GM23338 (cell line): ENCODE measurements around the gene C3orf85. TPM values are rescaled to one million over a fixed set of nuclear protein-coding genes. Genes with fewer than 3 reads are reported as not detected.

Source experiments
- ATAC-seq: fragments of 200-7000 bp; cut with Tn5 transposase; 3 replicates; pipeline ENCODE4 v1.9.1; 2020
- DNase-seq: peaks from one replicate; pipeline ENCODE4 v3.0.0-alpha.2; 2015; ENCODE audit warnings: low spot score
- H2AFZ ChIP-seq: fragments of 200-600 bp; sonication (generic); 2 replicates; pipeline ENCODE4 v1.8.0; 2016; ENCODE audit warnings: antibody characterized with exemption, mild to moderate bottlenecking, moderate library complexity
- H3F3A ChIP-seq: fragments of 200-600 bp; sonication (generic); replicated peaks from 2 replicates; pipeline ENCODE4 v1.8.0; 2017; ENCODE audit warnings: antibody characterized with exemption, mixed run types, low read depth
- H3K27ac ChIP-seq: fragments of 200-600 bp; sonication (generic); 2 replicates; pipeline ENCODE4 v1.6.1; 2016; ENCODE audit warnings: low read depth
- H3K27me3 ChIP-seq: fragments of 200-600 bp; sonication (generic); 2 replicates; pipeline ENCODE4 v1.8.0; 2016; ENCODE audit warnings: mild to moderate bottlenecking, mixed run types, moderate library complexity; ENCODE audit not compliant: insufficient read depth
- H3K36me3 ChIP-seq: fragments of 200-600 bp; sonication (generic); 2 replicates; pipeline ENCODE4 v1.8.0; 2016; ENCODE audit warnings: mild to moderate bottlenecking; ENCODE audit not compliant: insufficient read depth
- H3K4me1 ChIP-seq: fragments of 200-600 bp; sonication (generic); 2 replicates; pipeline ENCODE4 v1.8.0; 2016; ENCODE audit warnings: mild to moderate bottlenecking, moderate library complexity; ENCODE audit not compliant: insufficient read depth
- H3K4me2 ChIP-seq: fragments of 200-600 bp; sonication (generic); 2 replicates; pipeline ENCODE4 v1.7.1; 2017; ENCODE audit warnings: mixed run types
- H3K4me3 ChIP-seq: fragments of 200-600 bp; sonication (generic); 2 replicates; pipeline ENCODE4 v1.6.1; 2016; ENCODE audit warnings: mixed run types
- H3K79me2 ChIP-seq: fragments of 200-600 bp; sonication (generic); replicated peaks from 2 replicates; pipeline ENCODE4 v1.8.0; 2017; ENCODE audit warnings: mild to moderate bottlenecking; ENCODE audit not compliant: insufficient read depth
- H3K9me2 ChIP-seq: fragments of 200-600 bp; sonication (generic); 2 replicates; pipeline ENCODE4 v1.8.0; 2017; ENCODE audit not compliant: insufficient read depth
- H4K20me1 ChIP-seq: fragments of 200-600 bp; sonication (generic); replicated peaks from 2 replicates; pipeline ENCODE4 v1.8.0; 2017; ENCODE audit warnings: mild to moderate bottlenecking; ENCODE audit not compliant: insufficient read depth
- H3K27ac Mint-ChIP-seq: 2 replicates; pipeline ENCODE4 v1.8.0; 2020; ENCODE audit warnings: inconsistent platforms, mild to moderate bottlenecking, moderate library complexity, mixed read lengths
- H3K27me3 Mint-ChIP-seq: 3 replicates; pipeline ENCODE4 v1.8.0; 2022; ENCODE audit warnings: low read depth, mild to moderate bottlenecking, moderate library complexity, mixed read lengths, inconsistent platforms; ENCODE audit not compliant: insufficient read depth, poor library complexity
- H3K36me3 Mint-ChIP-seq: 3 replicates; pipeline ENCODE4 v1.8.0; 2021; ENCODE audit warnings: low read depth, mild to moderate bottlenecking, inconsistent platforms, moderate library complexity, mixed read lengths
- H3K4me1 Mint-ChIP-seq: 3 replicates; pipeline ENCODE4 v1.8.0; 2020; ENCODE audit warnings: mild to moderate bottlenecking, inconsistent platforms, mixed read lengths
- H3K4me3 Mint-ChIP-seq: 3 replicates; pipeline ENCODE4 v1.8.0; 2021; ENCODE audit warnings: moderate library complexity, mild to moderate bottlenecking, inconsistent platforms, mixed read lengths
- H3K9me3 Mint-ChIP-seq: 3 replicates; pipeline ENCODE4 v1.8.0; 2020; ENCODE audit warnings: moderate library complexity, mild to moderate bottlenecking, inconsistent platforms, mixed read lengths
- CREB1 ChIP-seq: fragments of 250-450 bp; sonication (Bioruptor Pico); IDR thresholded peaks from 2 replicates; pipeline ENCODE4 v1.5.0; 2020; ENCODE audit warnings: low read depth, mild to moderate bottlenecking, moderate library complexity
- EZH2 ChIP-seq: fragments of 200-600 bp; sonication (generic); IDR thresholded peaks from one replicate; pipeline ENCODE4 v1.8.0; 2017; ENCODE audit warnings: antibody characterized with exemption, mild to moderate bottlenecking, low read depth; ENCODE audit not compliant: unreplicated experiment
- EZH2phosphoT487 ChIP-seq: fragments of 200-600 bp; sonication (generic); IDR thresholded peaks from one replicate; pipeline ENCODE4 v1.8.1; 2018; ENCODE audit warnings: antibody characterized with exemption; ENCODE audit not compliant: unreplicated experiment
- JUNB ChIP-seq: IDR thresholded peaks from one replicate; pipeline ENCODE4 v1.6.1; 2016; ENCODE audit warnings: antibody characterized with exemption; ENCODE audit not compliant: unreplicated experiment
- POLR2AphosphoS5 ChIP-seq: IDR thresholded peaks from 2 replicates; pipeline ENCODE4 v1.6.1; 2016; ENCODE audit warnings: antibody characterized with exemption, low read depth
- STAT1 ChIP-seq: IDR thresholded peaks from one replicate; pipeline ENCODE4 v1.6.1; 2016; ENCODE audit warnings: antibody characterized with exemption; ENCODE audit not compliant: unreplicated experiment
- ZNF114 ChIP-seq: fragments of 250-450 bp; sonication (Bioruptor Pico); IDR thresholded peaks from 2 replicates; pipeline ENCODE4 v1.5.0; 2020; ENCODE audit warnings: mild to moderate bottlenecking, moderate library complexity
- ZNF462 ChIP-seq: fragments of 250-450 bp; sonication (Bioruptor Pico); IDR thresholded peaks from 2 replicates; pipeline ENCODE4 v1.5.0; 2020; ENCODE audit warnings: mild to moderate bottlenecking, moderate library complexity
- polyA plus RNA-seq: library from polyadenylated mRNA; unstranded; fragments of >200 nt; fragmentation: Nextera tagmentation; extraction: Ambion mirVana; gene quantifications from 2 replicates; pipeline ENCODE4 v1.2.1, GENCODE V29; 2016
- total RNA-seq: library from RNA; depleted of rRNA; stranded (reverse); fragments of >200 nt; shearing (Covaris generic); gene quantifications from 2 replicates; pipeline ENCODE4 v1.2.3, GENCODE V29; 2014
- TF ChIP-seq, protein P1 (sequence below), 2 experiments: fragments of 200-600 bp in 1 of 2; sonication (generic) in 1 of 2; conservative IDR thresholded peaks; 2 replicates each; pipeline versions ENCODE4 v1.5.1 to v1.6.1; 2016 to 2017; ENCODE audit warnings: antibody characterized with exemption in 2 of 2, low read depth in 2 of 2, mild to moderate bottlenecking in 2 of 2, moderate library complexity in 1 of 2

C3orf85 gene
- total and polyA plus RNA-seq, 2 experiments from 2014 or later = not detected

DNA sequence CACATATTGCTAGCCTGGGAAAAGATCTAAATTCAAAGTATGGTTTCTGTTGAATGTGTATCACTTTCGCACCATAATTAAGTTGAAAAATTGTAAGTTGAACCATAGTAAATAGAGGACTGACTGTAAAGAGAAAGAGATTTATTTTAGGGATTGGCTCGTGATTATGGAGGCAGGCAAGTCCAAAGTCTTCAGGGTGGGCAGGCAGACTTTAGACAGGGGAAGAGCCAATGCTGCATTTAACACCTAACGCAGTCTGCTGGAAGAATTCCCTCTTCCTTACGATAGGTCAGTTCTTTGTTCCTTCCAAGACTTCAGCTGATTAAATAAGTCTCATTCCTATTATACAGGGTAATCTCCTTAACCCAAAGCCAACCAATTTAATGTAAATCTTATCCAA lies 15.8 kb downstream of the C3orf85 start:
- 0 out of 2 replicates have a peak overlapping the region, but pooled peaks have one; percentile 11 for H2AFZ ChIP-seq
- H3K4me3 ChIP-seq = no peak overlapping the region
- TF ChIP-seq STAT1 (no peak), POLR2AphosphoS5 (no peak), ZNF462 (CRISPR knock-in tag) (no peak), EZH2 (no peak), EZH2phosphoT487 (no peak), CREB1 (CRISPR knock-in tag) (no peak), JUNB (no peak), ZNF114 (no peak)
- TF ChIP-seq, protein P1, sequence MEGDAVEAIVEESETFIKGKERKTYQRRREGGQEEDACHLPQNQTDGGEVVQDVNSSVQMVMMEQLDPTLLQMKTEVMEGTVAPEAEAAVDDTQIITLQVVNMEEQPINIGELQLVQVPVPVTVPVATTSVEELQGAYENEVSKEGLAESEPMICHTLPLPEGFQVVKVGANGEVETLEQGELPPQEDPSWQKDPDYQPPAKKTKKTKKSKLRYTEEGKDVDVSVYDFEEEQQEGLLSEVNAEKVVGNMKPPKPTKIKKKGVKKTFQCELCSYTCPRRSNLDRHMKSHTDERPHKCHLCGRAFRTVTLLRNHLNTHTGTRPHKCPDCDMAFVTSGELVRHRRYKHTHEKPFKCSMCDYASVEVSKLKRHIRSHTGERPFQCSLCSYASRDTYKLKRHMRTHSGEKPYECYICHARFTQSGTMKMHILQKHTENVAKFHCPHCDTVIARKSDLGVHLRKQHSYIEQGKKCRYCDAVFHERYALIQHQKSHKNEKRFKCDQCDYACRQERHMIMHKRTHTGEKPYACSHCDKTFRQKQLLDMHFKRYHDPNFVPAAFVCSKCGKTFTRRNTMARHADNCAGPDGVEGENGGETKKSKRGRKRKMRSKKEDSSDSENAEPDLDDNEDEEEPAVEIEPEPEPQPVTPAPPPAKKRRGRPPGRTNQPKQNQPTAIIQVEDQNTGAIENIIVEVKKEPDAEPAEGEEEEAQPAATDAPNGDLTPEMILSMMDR (conservative IDR thresholded peaks at IDR 0.05; ENCODE audit: low read depth in 2 of 2) = no peak
- no peaks in the 10 kb centered on the region for H3F3A ChIP-seq
- ATAC-seq (no peak), DNase-seq (no peak)
- no peaks in the 10 kb centered on the region for H3K79me2 ChIP-seq
- Mint-ChIP-seq H3K4me1 (peaks cover 6% of the 10 kb centered on the region), H3K27ac (no peak overlapping the region), H3K9me3 (no peaks in the 10 kb centered on the region), H3K27me3 (peaks cover 2% of the 10 kb centered on the region), H3K4me3 (no peak overlapping the region), H3K36me3 (no peaks in the 10 kb centered on the region)
- no peak overlapping the region for H3K4me2 ChIP-seq
- H3K9me2 ChIP-seq = 0 out of 2 replicates have a peak, but pooled peaks cover 3% of the 10 kb centered on the region
- H3K4me1 ChIP-seq = peaks cover 8% of the 10 kb centered on the region; the same call in 1 of the 2 replicates
- H4K20me1 ChIP-seq = no peaks in the 10 kb centered on the region
- H3K36me3 ChIP-seq = no peaks in the 10 kb centered on the region
- no peak overlapping the region for H3K27ac ChIP-seq
- H3K27me3 ChIP-seq = no peaks in the 10 kb centered on the region
